ENCODE data around the gene SLC9A3. TPM values are rescaled to one million over a fixed set of nuclear protein-coding genes. Genes with fewer than 3 reads are reported as not detected.

Gene SLC9A3
- total RNA-seq, 1 experiment from 2014 or later: 0.85 TPM

- Histone ChIP-seq H3K23ac (ENCODE audit: insufficient read length, low read depth, low read length) (no peak overlapping the region), H2AFZ (ENCODE audit: low read length) (no peak overlapping the region), H3K79me1 (ENCODE audit: insufficient read depth, low read depth, low read length, poor library complexity, severe bottlenecking) (no peaks in the 10 kb centered on the region), H3K23me2 (ENCODE audit: insufficient read length, low read depth, low read length, poor library complexity, severe bottlenecking) (no peaks in the 10 kb centered on the region), H2BK15ac (ENCODE audit: low read depth, low read length) (no peak overlapping the region), H4K5ac (ENCODE audit: insufficient read length, low read depth, low read length) (no peak overlapping the region), H3K9me3 (ENCODE audit: control insufficient read depth, low read depth, low read length) (no peaks in the 10 kb centered on the region), H2BK12ac (ENCODE audit: insufficient read length, low read depth, low read length) (no peak overlapping the region), H2AK5ac (ENCODE audit: insufficient read length, low read length) (no peak overlapping the region), H3K14ac (ENCODE audit: insufficient read depth, low read length) (no peak overlapping the region; the same call in 1 of the 2 replicates), H2BK20ac (ENCODE audit: low read depth, low read length, poor library complexity, severe bottlenecking) (no peak overlapping the region), H3K18ac (ENCODE audit: insufficient read length, low read depth, low read length) (no peak overlapping the region), H3K56ac (ENCODE audit: insufficient read length, low read depth, low read length) (no peak overlapping the region), H3K9ac (ENCODE audit: extremely low read depth, insufficient read length, low read length) (no peak overlapping the region), H4K91ac (ENCODE audit: insufficient read length, low read depth, low read length) (no peak overlapping the region), H3K4ac (ENCODE audit: low read depth, low read length) (no peak overlapping the region), H3K79me2 (ENCODE audit: insufficient read depth, low read length) (no peaks in the 10 kb centered on the region), H4K20me1 (ENCODE audit: control insufficient read depth, insufficient read depth, insufficient read length) (no peaks in the 10 kb centered on the region), H3K27me3 (ENCODE audit: insufficient read depth, low read length) (no peaks in the 10 kb centered on the region; the same call in 1 of the 2 replicates), H3T11ph (ENCODE audit: low read length) (no peak overlapping the region), H3K27ac (ENCODE audit: insufficient read length, low read depth, low read length) (no peak overlapping the region), H3K4me2 (ENCODE audit: insufficient read depth, insufficient read length, low read length) (no peak overlapping the region), H4K8ac (replicated peaks; ENCODE audit: insufficient read length, low read depth, low read length) (no peak overlapping the region), H3K4me1 (ENCODE audit: insufficient read depth, low read length) (no peaks in the 10 kb centered on the region), H2BK5ac (ENCODE audit: insufficient read length, low read length) (no peak overlapping the region), H2BK120ac (ENCODE audit: low read depth, low read length, poor library complexity, severe bottlenecking) (no peak overlapping the region)
- Mint-ChIP-seq H3K4me1 (peaks cover 3% of the 10 kb centered on the region in 2 experiments; a peak in 2 of 4 replicates), H3K4me3 (no peak overlapping the region), H3K36me3 (ENCODE audit: insufficient read depth in 1 of 3, low read depth in 3 of 3) (no peaks in the 10 kb centered on the region), H3K27ac (no peak overlapping the region), H3K9me3 (peaks cover 0 to 3% of the 10 kb centered on the region in 2 experiments; a peak in 1 of 5 replicates), H3K27me3 (ENCODE audit: low read depth) (peaks cover 62% of the 10 kb centered on the region)
- DNase-seq: no peak
- no CpG with 5 or more reads among the region's 16 CpGs for WGBS (ENCODE audit: extremely low coverage, insufficient read length, low lambda C conversion rate)
- no peak for TF ChIP-seq CTCF (conservative IDR thresholded peaks at IDR 0.05)
Measured at GRCh38 chr5:511476-511875, 12.8 kb downstream of the SLC9A3 start.

Data from H9 (cell line).